ENCODE results near the gene PROB1. TPM values are rescaled to one million over a fixed set of nuclear protein-coding genes. Genes with fewer than 3 reads are reported as not detected.

PROB1 gene
- total and polyA plus RNA-seq, 2 experiments from 2014 or later = 0.10 to 0.63 TPM

DNA sequence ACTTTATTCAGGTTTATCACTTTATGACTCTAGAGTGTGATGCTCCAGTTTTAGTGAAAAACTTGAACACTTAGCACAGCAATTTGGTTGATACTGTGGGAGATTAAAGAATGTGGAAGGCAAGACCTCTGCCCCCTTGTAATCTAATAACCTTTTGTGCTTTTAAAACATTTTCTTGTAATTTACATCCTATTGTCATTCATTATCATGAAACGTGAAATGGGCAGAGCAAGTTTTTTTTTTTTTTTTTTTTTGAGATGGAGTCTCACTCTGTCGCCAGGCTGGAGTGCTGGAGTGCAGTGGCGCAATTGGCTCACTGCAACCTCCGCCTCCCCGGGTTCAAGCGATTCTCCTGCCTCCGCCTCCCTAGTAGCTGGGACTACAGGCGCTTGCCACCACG lies 51.4 kb downstream of the PROB1 start:
- Histone ChIP-seq H3K9me2 (replicated peaks; ENCODE audit: insufficient read depth) (no peaks in the 10 kb centered on the region), H4K20me1 (ENCODE audit: insufficient read depth, poor library complexity, severe bottlenecking) (peaks cover 62% of the 10 kb centered on the region), H3K4me1 (ENCODE audit: insufficient read depth) (peaks cover 18% of the 10 kb centered on the region), H3K27ac (no peak overlapping the region), H3K36me3 (replicated peaks; ENCODE audit: insufficient read depth, low read depth) (no peaks in the 10 kb centered on the region), H3K4me2 (peak overlapping the region; percentile 90), H3K4me3 (peak overlapping the region; percentile 50), H3K9me3 (ENCODE audit: low read depth) (no peaks in the 10 kb centered on the region), H2AFZ (no peak overlapping the region), H3K79me2 (peaks cover 62% of the 10 kb centered on the region), H3K27me3 (no peaks in the 10 kb centered on the region)
- 90% methylated on average over 9 of the region's 9 CpGs for WGBS (ENCODE audit: low lambda C conversion rate, missing lambda C conversion rate)
- no peak for DNase-seq (ENCODE audit: low spot score)
- TF ChIP-seq, protein P1, sequence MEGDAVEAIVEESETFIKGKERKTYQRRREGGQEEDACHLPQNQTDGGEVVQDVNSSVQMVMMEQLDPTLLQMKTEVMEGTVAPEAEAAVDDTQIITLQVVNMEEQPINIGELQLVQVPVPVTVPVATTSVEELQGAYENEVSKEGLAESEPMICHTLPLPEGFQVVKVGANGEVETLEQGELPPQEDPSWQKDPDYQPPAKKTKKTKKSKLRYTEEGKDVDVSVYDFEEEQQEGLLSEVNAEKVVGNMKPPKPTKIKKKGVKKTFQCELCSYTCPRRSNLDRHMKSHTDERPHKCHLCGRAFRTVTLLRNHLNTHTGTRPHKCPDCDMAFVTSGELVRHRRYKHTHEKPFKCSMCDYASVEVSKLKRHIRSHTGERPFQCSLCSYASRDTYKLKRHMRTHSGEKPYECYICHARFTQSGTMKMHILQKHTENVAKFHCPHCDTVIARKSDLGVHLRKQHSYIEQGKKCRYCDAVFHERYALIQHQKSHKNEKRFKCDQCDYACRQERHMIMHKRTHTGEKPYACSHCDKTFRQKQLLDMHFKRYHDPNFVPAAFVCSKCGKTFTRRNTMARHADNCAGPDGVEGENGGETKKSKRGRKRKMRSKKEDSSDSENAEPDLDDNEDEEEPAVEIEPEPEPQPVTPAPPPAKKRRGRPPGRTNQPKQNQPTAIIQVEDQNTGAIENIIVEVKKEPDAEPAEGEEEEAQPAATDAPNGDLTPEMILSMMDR (IDR thresholded peaks at IDR 0.05; ENCODE audit: poor library complexity) = no peak
- TF ChIP-seq EZH2 (IDR thresholded peaks at IDR 0.05; ENCODE audit: borderline replicate concordance) = no peak
- no peak for TF ChIP-seq EZH2phosphoT487 (IDR thresholded peaks at IDR 0.05; ENCODE audit: low read depth, severe bottlenecking, unreplicated experiment)

DNA sequence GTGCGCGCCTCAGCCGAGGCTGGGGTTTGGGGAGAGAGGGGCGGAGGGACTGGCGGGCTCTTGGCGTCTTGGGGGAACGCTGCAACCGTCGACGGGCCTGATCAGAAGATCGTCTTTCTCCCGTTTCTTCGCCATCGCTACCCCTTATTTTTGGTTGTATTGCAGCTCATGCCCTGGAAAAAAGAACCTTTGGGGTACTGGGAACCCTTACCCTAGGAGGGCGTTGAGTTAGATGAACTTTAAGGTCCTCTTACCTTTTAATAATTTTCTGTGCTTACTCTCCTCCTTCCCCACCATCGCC lies 52.5 kb downstream of the PROB1 start:
- Histone ChIP-seq H3K27me3 (no peaks in the 10 kb centered on the region), H3K4me3 (peak overlapping the region; percentile 50), H3K4me1 (ENCODE audit: insufficient read depth) (peaks cover 18% of the 10 kb centered on the region), H4K20me1 (ENCODE audit: insufficient read depth, poor library complexity, severe bottlenecking) (peaks cover 51% of the 10 kb centered on the region), H3K4me2 (peak overlapping the region; percentile 90), H3K9me3 (ENCODE audit: low read depth) (no peaks in the 10 kb centered on the region), H3K27ac (peak overlapping the region; percentile 98), H2AFZ (no peak overlapping the region), H3K79me2 (peaks cover 51% of the 10 kb centered on the region), H3K36me3 (replicated peaks; ENCODE audit: insufficient read depth, low read depth) (no peaks in the 10 kb centered on the region), H3K9me2 (replicated peaks; ENCODE audit: insufficient read depth) (no peaks in the 10 kb centered on the region)
- no peak for TF ChIP-seq EZH2phosphoT487 (IDR thresholded peaks at IDR 0.05; ENCODE audit: low read depth, severe bottlenecking, unreplicated experiment)
- no peak for TF ChIP-seq EZH2 (IDR thresholded peaks at IDR 0.05; ENCODE audit: borderline replicate concordance)
- TF ChIP-seq, protein P1 (IDR thresholded peaks at IDR 0.05; ENCODE audit: poor library complexity) = no peak
- 2% methylated on average over 16 of the region's 16 CpGs for WGBS (ENCODE audit: low lambda C conversion rate, missing lambda C conversion rate)
- DNase-seq (ENCODE audit: low spot score) = no peak

DNA sequence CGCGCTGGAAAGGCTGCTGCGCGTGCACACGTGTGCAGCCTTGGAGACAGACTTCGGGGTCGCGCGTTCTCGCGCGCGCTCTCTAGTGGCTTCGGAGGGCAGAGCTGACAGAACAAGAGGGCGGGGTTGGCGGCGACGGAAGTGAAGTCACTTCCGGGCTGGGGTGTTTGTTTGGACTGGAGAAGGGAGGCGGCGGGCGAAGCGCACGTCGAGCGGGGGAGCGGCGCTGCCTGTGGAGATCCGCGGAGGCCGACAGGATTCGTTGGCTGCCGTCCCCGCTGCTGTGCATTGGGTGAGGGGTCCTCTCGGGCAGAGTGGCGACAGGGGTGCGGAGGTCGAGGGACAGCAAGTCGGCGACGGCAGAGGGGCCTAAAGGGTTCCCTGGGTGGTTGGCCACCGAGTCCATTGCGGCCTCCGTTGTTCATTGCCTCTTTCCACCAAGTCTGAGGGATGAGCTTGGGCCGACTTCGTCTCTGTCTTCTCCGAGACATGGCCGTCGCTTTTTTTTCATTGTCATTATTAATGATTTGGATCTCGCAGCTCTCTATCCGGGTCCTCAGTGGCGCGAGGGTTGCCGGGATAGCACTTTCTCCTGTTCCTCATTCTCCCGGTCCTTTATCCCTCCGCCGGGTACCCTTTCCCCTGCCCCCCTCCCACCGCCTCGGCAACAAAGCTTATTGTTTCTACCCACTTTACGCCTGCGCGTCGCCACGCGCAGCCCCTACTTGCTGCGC lies 53.0 kb downstream of the PROB1 start, which contains the start of gene PAIP2:
Gene PAIP2 (plus strand): TSS at position 166 of the 734 bp plus-strand sequence. CDS start 21,931 bp downstream, outside the sequence.
- peak within 1 kb of the TSS; percentile 50 for H3K4me3 ChIP-seq
- no peaks in the 10 kb centered on the region for H3K9me2 ChIP-seq (replicated peaks; ENCODE audit: insufficient read depth)
- TF ChIP-seq, protein P1 (IDR thresholded peaks at IDR 0.05; ENCODE audit: poor library complexity) = peak; percentile 87
- no peak for TF ChIP-seq EZH2phosphoT487 (IDR thresholded peaks at IDR 0.05; ENCODE audit: low read depth, severe bottlenecking, unreplicated experiment)
- peak within 1 kb of the TSS; percentile 90 for H3K4me2 ChIP-seq
- peak; percentile 98 for DNase-seq (ENCODE audit: low spot score)
- WGBS (ENCODE audit: low lambda C conversion rate, missing lambda C conversion rate) = under 1% methylated on average over 57 of the region's 66 CpGs
- no peaks in the 10 kb centered on the region for H3K9me3 ChIP-seq (ENCODE audit: low read depth)
- H3K27ac ChIP-seq = peak within 1 kb of the TSS; percentile 98
- peaks cover 45% of the 10 kb centered on the region for H3K79me2 ChIP-seq
- H3K27me3 ChIP-seq = no peaks in the 10 kb centered on the region
- H3K36me3 ChIP-seq (replicated peaks; ENCODE audit: insufficient read depth, low read depth) = no peaks in the 10 kb centered on the region
- peaks cover 45% of the 10 kb centered on the region for H4K20me1 ChIP-seq (ENCODE audit: insufficient read depth, poor library complexity, severe bottlenecking)
- H2AFZ ChIP-seq = peak within 1 kb of the TSS; percentile 36
- peaks cover 18% of the 10 kb centered on the region for H3K4me1 ChIP-seq (ENCODE audit: insufficient read depth)

Data from hepatocyte (in vitro differentiated cells).